Peyer's patch (tissue), 4 donors: ENCODE measurements around the gene OMP.

Source experiments
- POLR2A ChIP-seq, 2 donors: fragments of 450-650 bp; IDR thresholded peaks; one replicate each; pipeline ENCODE4 v1.5.1; 2017; ENCODE audit warnings: antibody characterized with exemption in 2 of 2, mild to moderate bottlenecking in 2 of 2, moderate library complexity in 2 of 2
- TF ChIP-seq, protein P1 (sequence below), 6 experiments: fragments of 450-650 bp in 4 of 6; fragments of 200-600 bp in 2 of 6; sonication (generic) in 1 of 6; IDR thresholded peaks; one replicate each; pipeline ENCODE4 v1.5.1; 2017 to 2019; ENCODE audit warnings: antibody characterized with exemption in 6 of 6, mild to moderate bottlenecking in 3 of 6, moderate library complexity in 1 of 6

- TF ChIP-seq, protein P1, sequence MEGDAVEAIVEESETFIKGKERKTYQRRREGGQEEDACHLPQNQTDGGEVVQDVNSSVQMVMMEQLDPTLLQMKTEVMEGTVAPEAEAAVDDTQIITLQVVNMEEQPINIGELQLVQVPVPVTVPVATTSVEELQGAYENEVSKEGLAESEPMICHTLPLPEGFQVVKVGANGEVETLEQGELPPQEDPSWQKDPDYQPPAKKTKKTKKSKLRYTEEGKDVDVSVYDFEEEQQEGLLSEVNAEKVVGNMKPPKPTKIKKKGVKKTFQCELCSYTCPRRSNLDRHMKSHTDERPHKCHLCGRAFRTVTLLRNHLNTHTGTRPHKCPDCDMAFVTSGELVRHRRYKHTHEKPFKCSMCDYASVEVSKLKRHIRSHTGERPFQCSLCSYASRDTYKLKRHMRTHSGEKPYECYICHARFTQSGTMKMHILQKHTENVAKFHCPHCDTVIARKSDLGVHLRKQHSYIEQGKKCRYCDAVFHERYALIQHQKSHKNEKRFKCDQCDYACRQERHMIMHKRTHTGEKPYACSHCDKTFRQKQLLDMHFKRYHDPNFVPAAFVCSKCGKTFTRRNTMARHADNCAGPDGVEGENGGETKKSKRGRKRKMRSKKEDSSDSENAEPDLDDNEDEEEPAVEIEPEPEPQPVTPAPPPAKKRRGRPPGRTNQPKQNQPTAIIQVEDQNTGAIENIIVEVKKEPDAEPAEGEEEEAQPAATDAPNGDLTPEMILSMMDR (IDR thresholded peaks at IDR 0.05): no peak
- no peak for TF ChIP-seq POLR2A (IDR thresholded peaks at IDR 0.05)
Observed at GRCh38 chr11:77141034-77141433, 38.4 kb downstream of the OMP start.
